ENCODE measurements around the gene PPP1CC. TPM values are rescaled to one million over a fixed set of nuclear protein-coding genes. Genes with fewer than 3 reads are reported as not detected.
"Not testable (repeated sequence)": the region's sequence is repeated elsewhere in the genome, so short reads cannot be mapped to it uniquely, and the experiment has no call there.

Gene PPP1CC
- total RNA-seq, 2 experiments from 2014 or later = 156 to 160 TPM

DNA sequence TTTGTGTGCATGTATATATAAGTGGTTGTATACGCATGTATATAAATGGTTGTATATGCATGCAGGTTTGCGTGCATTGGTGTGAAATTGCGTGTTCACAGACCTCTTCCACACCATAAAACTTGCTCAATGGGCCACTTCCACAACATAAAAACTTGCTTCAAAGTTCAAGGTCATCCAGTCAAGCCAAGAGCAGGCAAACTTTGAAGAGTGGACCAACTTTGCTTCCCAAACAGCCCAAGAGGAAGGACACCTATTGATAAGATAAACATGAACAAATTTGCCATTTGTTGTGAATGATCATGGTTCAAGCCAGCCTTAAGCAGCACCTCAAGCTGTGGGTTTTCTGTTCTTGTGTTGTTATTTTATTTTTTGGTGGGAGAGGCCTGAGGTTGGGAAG is 25.2 kb upstream of the PPP1CC start:
- no peak overlapping the region for H3K4me3 Mint-ChIP-seq
- ATAC-seq (ENCODE audit: low read depth) (no peak), DNase-seq (no peak)
- H3K9me3 Mint-ChIP-seq = peaks cover 3% of the 10 kb centered on the region
- H3K27me3 Mint-ChIP-seq = peaks cover 2% of the 10 kb centered on the region
- POLR2A ChIA-PET = no interaction called here
- H3K27ac Mint-ChIP-seq = no peak overlapping the region
- peaks cover 2% of the 10 kb centered on the region for H3K36me3 Mint-ChIP-seq
- peaks cover 10% of the 10 kb centered on the region for H3K4me1 Mint-ChIP-seq

DNA sequence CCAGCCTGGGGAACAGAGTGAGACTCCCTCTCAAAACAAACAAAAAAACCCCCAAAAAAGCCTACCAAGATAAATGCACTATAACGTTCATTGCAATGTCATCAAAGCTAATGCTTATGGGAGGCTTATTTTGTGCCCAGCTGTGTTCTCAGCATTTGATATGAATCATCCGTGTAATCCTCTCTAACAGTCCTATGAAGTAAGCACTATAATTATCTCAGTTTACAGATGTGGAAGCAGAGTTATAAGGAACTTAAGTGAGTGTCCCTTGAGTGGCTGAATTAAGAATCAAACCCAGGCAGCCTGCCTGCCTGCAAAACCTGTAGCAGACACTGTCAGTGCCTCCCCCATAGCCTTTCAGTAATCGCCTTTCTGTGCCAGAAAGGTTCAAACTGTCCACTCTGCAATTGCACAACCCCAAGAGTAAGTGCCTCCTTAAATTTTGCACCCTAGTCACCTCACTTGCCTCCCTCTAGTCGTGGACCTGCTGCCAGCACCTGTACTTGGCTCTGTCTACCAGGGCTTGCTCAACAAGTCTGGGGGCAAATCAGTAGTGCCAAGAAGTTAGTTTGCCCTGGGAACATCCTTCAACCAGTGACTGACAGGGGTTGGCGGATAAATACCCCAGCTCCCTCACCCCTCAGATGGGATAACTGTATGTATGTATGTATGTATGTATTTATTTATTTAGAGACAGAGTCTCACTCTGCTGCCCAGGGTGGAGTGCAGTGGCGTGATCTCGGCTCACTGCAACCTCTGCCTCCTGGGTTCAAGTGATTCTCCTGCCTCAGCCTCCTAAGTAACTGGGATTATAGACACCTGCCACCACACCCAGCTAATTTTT is 23.8 kb upstream of the PPP1CC start:
- Mint-ChIP-seq H3K36me3 (no peaks in the 10 kb centered on the region), H3K4me1 (peaks cover 3% of the 10 kb centered on the region), H3K27me3 (peaks cover 2% of the 10 kb centered on the region), H3K9me3 (peaks cover 1% of the 10 kb centered on the region), H3K4me3 (no peak overlapping the region), H3K27ac (no peak overlapping the region)
- DNase-seq = no peak
- POLR2A ChIA-PET = no interaction called here
- no peak for ATAC-seq (ENCODE audit: low read depth)

DNA sequence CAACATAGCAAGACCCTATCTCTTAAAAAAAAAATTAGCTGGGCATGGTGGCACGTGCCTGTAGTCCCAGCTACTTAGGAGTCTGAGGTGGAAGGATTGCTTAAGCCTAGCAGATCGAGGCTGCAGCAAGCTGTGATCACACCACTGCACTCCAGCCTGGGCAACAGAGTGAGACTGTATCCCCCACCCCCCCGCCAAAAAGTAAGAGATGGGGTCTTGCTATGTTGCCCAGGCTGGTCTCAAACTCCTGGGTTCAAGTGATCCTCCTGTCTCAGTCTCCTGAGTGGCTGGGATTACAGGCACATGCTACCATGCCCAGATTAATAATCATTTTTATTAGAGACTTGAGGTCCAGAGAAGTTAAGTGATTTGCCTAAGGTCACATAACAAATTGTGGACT is 22.9 kb upstream of the PPP1CC start:
- not testable (repeated sequence) for H3K4me3 Mint-ChIP-seq

DNA sequence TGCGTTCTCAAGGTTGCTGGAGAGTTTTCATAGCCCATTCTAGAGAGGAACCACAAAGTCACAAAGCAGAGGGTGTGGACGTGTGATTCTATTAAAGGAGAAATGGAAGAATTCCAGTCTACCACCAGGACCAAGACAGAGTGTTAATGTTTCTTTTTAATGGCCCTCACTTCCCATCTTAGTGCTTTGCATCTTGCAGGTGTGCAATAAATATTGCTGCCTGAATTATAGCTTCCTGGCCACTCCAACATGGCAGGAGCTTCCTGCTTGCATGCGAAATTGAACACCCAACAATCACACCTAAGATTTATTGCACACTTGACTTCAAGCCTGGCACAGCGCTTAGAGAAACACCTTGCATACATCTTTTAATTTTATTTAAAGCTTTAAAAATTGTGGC is 22.4 kb upstream of the PPP1CC start:
- Mint-ChIP-seq H3K4me3 (no peak overlapping the region), H3K27ac (no peak overlapping the region), H3K9me3 (peaks cover 1% of the 10 kb centered on the region), H3K4me1 (peaks cover 2% of the 10 kb centered on the region), H3K27me3 (peaks cover 2% of the 10 kb centered on the region), H3K36me3 (no peaks in the 10 kb centered on the region)
- DNase-seq (no peak), ATAC-seq (ENCODE audit: low read depth) (no peak)
- POLR2A ChIA-PET = no interaction called here

More for the DNA sequence above, 22.9 kb upstream of the PPP1CC start:
- ATAC-seq (ENCODE audit: low read depth); H3K36me3 Mint-ChIP-seq; POLR2A ChIA-PET; H3K9me3 Mint-ChIP-seq; H3K27me3 Mint-ChIP-seq; H3K27ac Mint-ChIP-seq; DNase-seq; H3K4me1 Mint-ChIP-seq: not testable (repeated sequence)

DNA sequence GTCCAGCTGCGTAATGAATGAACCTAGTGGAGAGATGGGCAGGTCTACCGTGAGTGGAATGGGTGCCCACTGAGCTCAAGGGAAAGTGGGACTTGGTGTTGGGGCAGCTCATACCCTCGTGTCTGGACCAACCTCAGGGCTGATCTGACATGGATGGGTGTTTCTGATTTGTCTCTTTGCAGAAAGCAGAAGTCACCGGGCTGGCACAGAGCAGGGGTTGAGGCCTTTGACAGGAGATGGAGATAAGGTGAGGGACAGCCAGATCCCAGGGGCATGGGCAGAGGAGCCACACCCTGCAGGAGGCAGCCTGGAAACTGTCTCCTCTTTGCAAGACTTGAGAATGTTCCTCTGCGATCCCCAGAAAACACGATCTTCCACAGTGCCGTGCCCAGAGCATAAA is 20.9 kb upstream of the PPP1CC start:
- ATAC-seq (ENCODE audit: low read depth) (no peak), DNase-seq (no peak)
- POLR2A ChIA-PET = interaction anchor here (0.7 kb wide), 1 partner anchor 50 kb away, joined by 3 read pairs; no protein-coding TSS in a partner anchor
- Mint-ChIP-seq H3K27ac (no peak overlapping the region), H3K4me3 (no peak overlapping the region), H3K9me3 (no peaks in the 10 kb centered on the region), H3K36me3 (no peaks in the 10 kb centered on the region), H3K4me1 (peaks cover 2% of the 10 kb centered on the region), H3K27me3 (peaks cover 2% of the 10 kb centered on the region)

DNA sequence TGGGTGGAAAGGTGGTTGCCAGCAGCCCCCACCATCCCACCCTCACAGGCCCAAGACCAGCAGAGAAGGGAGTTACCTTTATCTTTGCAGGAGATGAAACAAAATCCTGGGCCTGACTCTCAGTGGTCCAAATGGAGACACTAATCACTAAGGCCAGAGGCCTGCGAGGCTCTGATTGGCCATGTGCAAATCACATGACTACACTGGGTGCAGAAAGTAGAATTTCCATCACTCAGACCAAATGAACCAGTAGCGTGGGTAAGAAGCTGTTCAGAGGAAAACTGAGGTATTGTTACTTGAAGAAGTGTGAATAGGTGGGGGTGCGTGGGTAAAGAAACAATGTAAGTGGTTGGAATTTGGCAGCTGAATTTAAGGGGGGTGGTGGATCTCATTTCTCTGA is 20.2 kb upstream of the PPP1CC start:
- Mint-ChIP-seq H3K9me3 (no peaks in the 10 kb centered on the region), H3K4me3 (no peak overlapping the region), H3K27ac (no peak overlapping the region), H3K36me3 (no peaks in the 10 kb centered on the region), H3K27me3 (peaks cover 2% of the 10 kb centered on the region), H3K4me1 (peaks cover 2% of the 10 kb centered on the region)
- POLR2A ChIA-PET = no interaction called here
- ATAC-seq (ENCODE audit: low read depth) = no peak
- no peak for DNase-seq

DNA sequence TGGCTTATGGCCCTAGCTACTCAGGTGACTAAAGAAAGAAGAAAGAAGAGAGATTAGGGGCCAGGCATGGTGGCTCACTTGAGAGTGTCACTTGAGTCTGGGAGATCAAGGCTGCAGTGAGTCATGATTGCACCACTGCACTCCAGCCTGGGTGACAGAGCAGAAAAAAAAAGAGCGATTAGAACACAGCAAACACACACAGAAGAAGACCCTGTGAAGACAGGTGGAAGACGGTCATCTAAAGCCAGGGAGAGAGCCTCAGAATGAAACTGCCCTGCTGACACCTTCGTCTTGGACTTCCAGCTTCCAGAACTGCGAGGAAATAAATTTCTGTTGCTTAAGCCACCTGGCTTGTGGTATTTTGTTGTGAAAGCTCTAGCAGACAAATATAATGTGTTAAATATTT is 17.5 kb upstream of the PPP1CC start:
- Mint-ChIP-seq H3K4me1 (no peaks in the 10 kb centered on the region), H3K9me3 (no peaks in the 10 kb centered on the region), H3K27me3 (no peaks in the 10 kb centered on the region), H3K4me3 (no peak overlapping the region), H3K27ac (no peak overlapping the region), H3K36me3 (no peaks in the 10 kb centered on the region)
- POLR2A ChIA-PET = interaction anchor here (0.6 kb wide), 1 partner anchor 274 kb away, joined by 3 read pairs; no protein-coding TSS in a partner anchor
- ATAC-seq (ENCODE audit: low read depth) = no peak
- no peak for DNase-seq

DNA sequence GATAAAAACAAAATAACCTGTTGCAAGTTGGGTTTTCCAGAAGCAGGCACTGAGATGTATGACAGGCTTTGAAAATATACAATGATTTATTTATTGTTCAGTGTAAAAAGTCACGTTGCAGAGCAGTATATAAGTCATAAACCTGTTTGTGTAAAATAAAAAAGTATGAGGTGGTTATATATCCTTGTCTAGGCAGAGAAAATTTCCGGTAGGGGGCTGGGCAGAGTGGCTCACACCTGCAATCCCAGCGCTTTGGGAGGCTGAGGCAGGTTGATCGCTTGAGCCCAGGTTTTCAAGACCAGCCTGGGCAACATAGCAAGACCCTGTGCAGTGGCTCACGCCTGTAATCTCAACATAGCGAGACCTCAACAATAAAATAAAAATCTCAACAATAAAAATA is 16.2 kb upstream of the PPP1CC start:
- POLR2A ChIA-PET = no interaction called here
- Mint-ChIP-seq H3K9me3 (no peaks in the 10 kb centered on the region), H3K4me3 (no peak overlapping the region), H3K27me3 (no peaks in the 10 kb centered on the region), H3K27ac (no peak overlapping the region), H3K4me1 (peaks cover 2% of the 10 kb centered on the region), H3K36me3 (no peaks in the 10 kb centered on the region)
- no peak for DNase-seq
- no peak for ATAC-seq (ENCODE audit: low read depth)

DNA sequence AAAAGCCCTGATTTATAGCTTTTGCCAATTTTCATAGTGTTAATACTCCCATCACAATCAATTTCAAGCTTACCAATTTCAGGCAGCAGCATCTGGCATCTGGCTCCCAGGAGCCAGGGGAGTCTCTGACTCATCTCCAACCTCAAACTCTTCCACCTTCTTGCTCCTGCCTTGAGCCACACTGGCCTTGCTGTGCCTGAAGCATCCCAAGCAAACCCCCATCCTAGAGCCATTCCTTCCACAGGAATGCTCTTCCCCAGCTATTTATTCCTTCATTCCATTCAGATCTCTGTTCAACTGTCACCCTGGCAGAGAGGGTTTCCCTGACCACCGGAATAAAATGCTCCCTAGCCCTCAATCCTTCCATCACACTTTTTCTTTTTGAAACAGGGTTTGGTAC is 13.9 kb upstream of the PPP1CC start:
- POLR2A ChIA-PET = interaction anchor here (0.6 kb wide), 1 partner anchor 567 kb away, joined by 4 read pairs; no protein-coding TSS in a partner anchor
- no peak overlapping the region for H3K4me3 Mint-ChIP-seq

DNA sequence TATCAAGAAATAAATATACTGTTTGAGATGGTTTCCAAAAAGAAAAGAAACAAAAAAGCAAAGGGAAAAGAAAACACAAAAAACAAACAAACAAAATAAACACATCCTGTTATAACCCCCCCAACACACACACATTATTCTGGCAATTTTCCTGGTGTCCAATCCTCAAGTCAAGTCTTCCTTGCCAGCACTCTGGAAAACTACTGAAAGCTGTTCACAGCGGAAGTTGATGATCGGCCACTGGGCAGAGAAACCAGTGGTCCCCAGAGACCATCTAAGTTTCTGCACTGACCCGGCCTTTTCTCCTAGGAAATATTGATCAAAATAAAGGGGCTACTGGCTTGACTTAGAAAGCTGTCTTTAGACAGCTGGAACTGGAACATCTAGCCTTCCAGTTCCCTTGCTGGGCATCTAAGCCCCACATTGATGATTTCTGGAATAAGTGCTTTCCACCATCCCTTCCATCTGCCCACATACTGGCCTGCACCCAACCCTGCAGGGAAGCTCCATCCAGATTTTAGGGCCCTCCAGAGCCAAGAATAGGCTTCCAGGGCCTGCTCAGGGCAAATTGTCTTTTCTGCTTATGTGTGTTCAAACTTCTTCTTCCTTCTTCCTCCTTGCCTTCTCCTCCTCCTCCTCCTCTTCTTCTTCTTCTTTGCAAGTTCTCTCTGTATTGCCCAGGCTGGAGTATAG is 11.6 kb upstream of the PPP1CC start:
- H3K27ac Mint-ChIP-seq = no peak overlapping the region
- DNase-seq (no peak), ATAC-seq (ENCODE audit: low read depth) (no peak)
- H3K27me3 Mint-ChIP-seq = no peaks in the 10 kb centered on the region
- POLR2A ChIA-PET = interaction anchor here (0.6 kb wide), 1 partner anchor 78 kb away, joined by 7 read pairs; no protein-coding TSS in a partner anchor
- H3K36me3 Mint-ChIP-seq = no peaks in the 10 kb centered on the region
- H3K9me3 Mint-ChIP-seq = no peaks in the 10 kb centered on the region
- peaks cover 2% of the 10 kb centered on the region for H3K4me1 Mint-ChIP-seq
- no peak overlapping the region for H3K4me3 Mint-ChIP-seq

More for the DNA sequence above, 13.9 kb upstream of the PPP1CC start:
- DNase-seq (no peak), ATAC-seq (ENCODE audit: low read depth) (no peak)
- peaks cover 2% of the 10 kb centered on the region for H3K4me1 Mint-ChIP-seq
- no peaks in the 10 kb centered on the region for H3K9me3 Mint-ChIP-seq
- H3K27me3 Mint-ChIP-seq = no peaks in the 10 kb centered on the region
- H3K27ac Mint-ChIP-seq = no peak overlapping the region
- no peaks in the 10 kb centered on the region for H3K36me3 Mint-ChIP-seq

DNA sequence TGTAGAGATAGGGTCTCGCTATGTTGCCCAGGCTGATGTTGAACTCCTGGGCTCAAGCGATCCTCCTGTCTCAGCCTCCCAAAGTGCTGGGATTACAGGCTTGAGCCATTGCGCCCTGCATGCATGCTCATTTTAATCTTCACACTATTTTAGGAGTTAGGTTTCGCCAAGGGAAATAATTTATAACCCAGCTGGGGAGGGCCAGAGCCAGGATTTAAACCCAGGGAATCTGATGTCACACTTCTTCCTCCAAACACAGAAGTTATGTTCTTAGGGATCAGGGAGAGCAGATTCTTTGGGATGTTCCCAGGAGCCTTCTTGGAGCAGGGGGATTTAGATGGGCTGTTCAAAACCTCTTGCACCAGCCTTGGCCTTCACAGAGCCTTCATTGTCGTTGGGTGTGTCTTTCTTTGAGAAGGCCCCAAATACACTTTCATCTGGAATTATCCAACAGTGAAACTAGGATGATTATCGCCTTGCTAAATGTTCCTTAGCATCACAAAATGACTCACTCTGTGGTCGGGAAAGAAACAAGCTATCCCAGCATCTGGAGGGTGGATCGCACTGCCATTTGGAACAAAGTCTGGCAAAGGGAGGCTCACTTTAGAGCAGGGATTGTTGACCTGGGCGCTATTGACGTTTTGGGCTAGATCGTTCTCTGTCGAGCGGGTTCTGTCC is 8.2 kb upstream of the PPP1CC start:
- no peaks in the 10 kb centered on the region for H3K27me3 Mint-ChIP-seq
- DNase-seq = no peak
- H3K36me3 Mint-ChIP-seq = no peaks in the 10 kb centered on the region
- POLR2A ChIA-PET = no interaction called here
- H3K4me3 Mint-ChIP-seq = no peak overlapping the region
- H3K27ac Mint-ChIP-seq = no peak overlapping the region
- no peaks in the 10 kb centered on the region for H3K9me3 Mint-ChIP-seq
- ATAC-seq (ENCODE audit: low read depth) = no peak
- H3K4me1 Mint-ChIP-seq = peaks cover 4% of the 10 kb centered on the region

DNA sequence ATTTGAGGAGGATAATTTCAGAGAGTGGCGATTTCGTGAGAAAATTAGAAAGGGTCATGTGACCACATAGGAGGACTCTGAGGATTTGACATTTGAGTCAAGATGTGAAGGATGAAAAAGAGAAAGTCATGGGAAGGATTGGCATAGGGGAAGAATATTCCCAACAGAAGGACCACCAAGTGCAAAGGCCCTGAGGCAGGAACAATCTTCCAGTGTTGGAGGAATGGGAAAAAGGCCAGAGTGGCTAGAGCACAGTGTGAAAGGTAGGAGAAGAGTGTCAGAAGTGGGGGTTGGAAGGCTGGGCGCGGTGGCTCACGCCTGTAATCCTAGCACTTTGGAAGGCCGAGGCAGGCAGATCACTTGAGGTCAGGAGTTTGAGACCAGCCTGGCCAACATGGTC is 3.9 kb upstream of the PPP1CC start:
- Mint-ChIP-seq H3K27ac (no peak overlapping the region), H3K9me3 (no peaks in the 10 kb centered on the region), H3K4me3 (no peak overlapping the region), H3K27me3 (no peaks in the 10 kb centered on the region), H3K36me3 (peaks cover 1% of the 10 kb centered on the region), H3K4me1 (peaks cover 7% of the 10 kb centered on the region)
- no peak for ATAC-seq (ENCODE audit: low read depth)
- no peak for DNase-seq
- POLR2A ChIA-PET = no interaction called here

DNA sequence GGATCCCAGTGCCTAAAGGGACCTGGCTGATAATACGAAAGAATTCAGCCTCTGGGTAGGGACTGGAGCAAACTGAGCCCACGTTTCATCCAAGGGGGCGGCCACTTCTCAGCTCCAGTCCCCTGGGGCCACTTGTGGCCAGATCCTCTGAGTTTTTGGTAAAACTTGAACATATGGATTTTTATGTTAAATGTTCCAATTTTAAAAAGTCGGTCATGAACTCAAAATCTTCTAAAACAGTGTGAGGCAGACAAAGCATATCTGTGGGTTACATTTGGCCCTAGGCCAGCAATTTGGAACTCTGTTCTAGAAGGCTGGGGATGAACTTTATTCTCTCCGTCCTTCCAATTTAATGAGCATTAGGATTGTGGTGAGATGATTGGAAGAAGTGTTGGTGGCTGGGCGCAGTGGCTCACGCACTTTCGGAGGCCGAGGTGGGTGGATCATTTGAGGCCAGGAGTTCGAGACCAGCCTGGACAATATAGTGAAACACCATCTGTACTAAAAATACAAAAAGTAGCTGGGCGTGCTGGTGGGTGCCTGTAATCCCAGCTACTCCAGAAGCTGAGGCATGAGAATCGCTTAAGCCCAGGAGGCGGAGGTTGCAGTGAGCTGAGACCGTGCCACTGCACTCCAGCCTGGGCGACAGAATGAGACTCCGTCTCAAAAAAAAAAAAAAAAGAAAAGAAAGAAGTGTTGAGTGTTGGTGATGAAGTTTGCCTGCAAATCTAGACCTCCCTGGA is 3.0 kb upstream of the PPP1CC start:
- POLR2A ChIA-PET = no interaction called here
- Mint-ChIP-seq H3K9me3 (no peaks in the 10 kb centered on the region), H3K36me3 (peaks cover 4% of the 10 kb centered on the region), H3K27me3 (no peaks in the 10 kb centered on the region), H3K4me1 (peaks cover 9% of the 10 kb centered on the region), H3K27ac (no peak overlapping the region), H3K4me3 (no peak overlapping the region)
- DNase-seq = no peak
- ATAC-seq (ENCODE audit: low read depth) = no peak
